B cell (primary cell): ENCODE results near the gene USP6NL. TPM values are rescaled to one million over a fixed set of nuclear protein-coding genes. Genes with fewer than 3 reads are reported as not detected.
A peak's percentile ranks its signal among the peaks of the same experiment; 100 is the strongest.

Experiments
- ATAC-seq: fragments of 200-7000 bp; cut with Tn5 transposase; one replicate; pipeline ENCODE4 v1.10.0; 2021; ENCODE audit warnings: low read depth, mild to moderate bottlenecking, moderate number of reproducible peaks, moderate library complexity
- CTCF ChIA-PET: fragments of 350-600 bp; sonication (Branson Sonifier 250); formaldehyde crosslinking; loops from one replicate; lab custom pipeline; 2021; ENCODE audit warnings: antibody characterized with exemption, inconsistent platforms; lab: Charles Lee
- POLR2A ChIA-PET: fragments of 350-600 bp; sonication (Branson Sonifier 250); formaldehyde crosslinking; loops from one replicate; lab custom pipeline; 2021; ENCODE audit warnings: antibody characterized with exemption; lab: Charles Lee
- DNase-seq: peaks from one replicate; pipeline ENCODE4 v3.0.0; 2013
- H2AFZ ChIP-seq: 2 replicates; pipeline ENCODE4 v1.6.1; 2012; ENCODE audit warnings: mild to moderate bottlenecking, low read depth, low read length; ENCODE audit not compliant: insufficient read depth, poor library complexity, severe bottlenecking
- H3K27ac ChIP-seq, 2 donors: 1 replicate in 1 of 2; 2 replicates in 1 of 2; pipeline ENCODE4 v1.5.1; 2012 to 2013; ENCODE audit warnings: low read length in 2 of 2, mild to moderate bottlenecking in 2 of 2, moderate library complexity in 1 of 2
- H3K27me3 ChIP-seq, 4 experiments: fragments of 200-600 bp in 1 of 4; sonication (generic) in 1 of 4; replicated peaks in 1 of 4; 1 replicate in 2 of 4; 2 replicates in 2 of 4; pipeline versions ENCODE4 v1.6.1 to v1.7.0; 2013 to 2016; ENCODE audit warnings: low read length in 3 of 4, mild to moderate bottlenecking in 2 of 4, mixed read lengths in 1 of 4, moderate library complexity in 1 of 4; ENCODE audit not compliant: insufficient read depth in 4 of 4, control insufficient read depth in 3 of 4; ENCODE audit errors: control extremely low read depth in 1 of 4
- H3K36me3 ChIP-seq, 2 experiments: replicated peaks in 1 of 2; 1 replicate in 1 of 2; 2 replicates in 1 of 2; pipeline versions ENCODE4 v1.6.1 to v1.7.1; 2013; ENCODE audit warnings: low read length in 1 of 2; ENCODE audit not compliant: insufficient read depth in 2 of 2, control insufficient read depth in 1 of 2; ENCODE audit errors: control extremely low read depth in 1 of 2, extremely low read depth in 1 of 2
- H3K4me1 ChIP-seq, 2 donors: fragments of 200-600 bp in 1 of 2; sonication (generic) in 1 of 2; 1 replicate in 1 of 2; 2 replicates in 1 of 2; pipeline versions ENCODE4 v1.5.1 to v1.6.1; 2013 to 2017; ENCODE audit warnings: low read length in 2 of 2; ENCODE audit not compliant: control insufficient read depth in 2 of 2, insufficient read depth in 2 of 2
- H3K4me2 ChIP-seq: replicated peaks from 2 replicates; pipeline ENCODE3; 2012; ENCODE audit warnings: mild to moderate bottlenecking, low read depth, low read length; ENCODE audit not compliant: poor library complexity, severe bottlenecking
- H3K4me3 ChIP-seq, 5 experiments: fragments of 200-600 bp in 1 of 5; sonication (generic) in 1 of 5; 1 replicate in 3 of 5; 2 replicates in 2 of 5; pipeline versions ENCODE4 v1.5.1 to v1.7.0; 2011 to 2016; ENCODE audit warnings: low read length in 4 of 5, mild to moderate bottlenecking in 4 of 5, low read depth in 2 of 5, control low read depth in 1 of 5, moderate library complexity in 1 of 5; ENCODE audit not compliant: insufficient read depth in 1 of 5; ENCODE audit errors: control extremely low read depth in 1 of 5, extremely low read depth in 1 of 5
- H3K79me2 ChIP-seq: fragments of 200-600 bp; sonication (generic); one replicate; pipeline ENCODE4 v1.6.0; 2016; ENCODE audit warnings: low read length; ENCODE audit not compliant: control insufficient read depth, insufficient read depth
- H3K9ac ChIP-seq: fragments of 200-600 bp; sonication (generic); 2 replicates; pipeline ENCODE4 v1.6.1; 2017; ENCODE audit warnings: mild to moderate bottlenecking, low read length, moderate library complexity
- H3K9me3 ChIP-seq, 3 donors: one replicate each; pipeline versions ENCODE4 v1.6.1 to v1.7.1; 2013; ENCODE audit warnings: low read length in 2 of 3; ENCODE audit not compliant: control insufficient read depth in 2 of 3, insufficient read depth in 1 of 3; ENCODE audit errors: control extremely low read depth in 1 of 3
- H4K20me1 ChIP-seq: 2 replicates; pipeline ENCODE4 v1.6.0; 2012; ENCODE audit warnings: mild to moderate bottlenecking, low read length; ENCODE audit not compliant: insufficient read depth, control insufficient read depth, poor library complexity, severe bottlenecking
- H3K27ac Mint-ChIP-seq: one replicate; pipeline ENCODE4 v1.8.0; 2021; ENCODE audit warnings: mixed read lengths
- H3K27me3 Mint-ChIP-seq: one replicate; pipeline ENCODE4 v1.8.0; 2021; ENCODE audit warnings: mixed read lengths
- H3K4me1 Mint-ChIP-seq: one replicate; pipeline ENCODE4 v1.8.0; 2021; ENCODE audit warnings: mixed read lengths
- H3K4me3 Mint-ChIP-seq: one replicate; pipeline ENCODE4 v1.8.0; 2021; ENCODE audit warnings: mixed read lengths
- H3K9me3 Mint-ChIP-seq: one replicate; pipeline ENCODE4 v1.8.0; 2022; ENCODE audit warnings: mixed read lengths; ENCODE audit not compliant: insufficient read depth
- EZH2 ChIP-seq: IDR thresholded peaks from 2 replicates; pipeline ENCODE4 v1.6.1; 2012; ENCODE audit warnings: borderline replicate concordance, low read depth, mild to moderate bottlenecking, moderate library complexity, low read length; ENCODE audit not compliant: insufficient read depth, poor library complexity, severe bottlenecking
- WGBS: methylation state at CpG from one replicate; pipeline ENCODE4 v1.1.5; 2013; ENCODE audit warnings: missing lambda C conversion rate; ENCODE audit not compliant: insufficient coverage; 5-methylcytosine and 5-hydroxymethylcytosine counted together
- intact Hi-C: fragments of 100-400 bp; cut with micrococcal nuclease; formaldehyde crosslinking; loops from one replicate; pipeline ENCODE4 v1.10.0; 2022
- polyA plus RNA-seq: library from polyadenylated mRNA; depleted of rRNA; stranded (reverse); fragments of >200 nt; gene quantifications from 2 replicates; pipeline ENCODE4 v1.2.3, GENCODE V29; 2012
- total RNA-seq, 2 donors: library from RNA; stranded (reverse); fragments of 120-200 nt in 1 of 2; gene quantifications; 1 replicate in 1 of 2; 2 replicates in 1 of 2; pipeline versions ENCODE4 v1.2.3 to v1.2.4, GENCODE V29; 2013 to 2022
- TF ChIP-seq, protein P1 (sequence below): fragments of 200-600 bp; IDR thresholded peaks from one replicate; pipeline ENCODE4 v1.8.0; 2022; ENCODE audit warnings: antibody characterized with exemption, mild to moderate bottlenecking

The USP6NL gene
- total and polyA plus RNA-seq, 2 donors (not counting 1 experiment from before 2014, with no cell fraction given), result 27.0 to 61.5 TPM

DNA sequence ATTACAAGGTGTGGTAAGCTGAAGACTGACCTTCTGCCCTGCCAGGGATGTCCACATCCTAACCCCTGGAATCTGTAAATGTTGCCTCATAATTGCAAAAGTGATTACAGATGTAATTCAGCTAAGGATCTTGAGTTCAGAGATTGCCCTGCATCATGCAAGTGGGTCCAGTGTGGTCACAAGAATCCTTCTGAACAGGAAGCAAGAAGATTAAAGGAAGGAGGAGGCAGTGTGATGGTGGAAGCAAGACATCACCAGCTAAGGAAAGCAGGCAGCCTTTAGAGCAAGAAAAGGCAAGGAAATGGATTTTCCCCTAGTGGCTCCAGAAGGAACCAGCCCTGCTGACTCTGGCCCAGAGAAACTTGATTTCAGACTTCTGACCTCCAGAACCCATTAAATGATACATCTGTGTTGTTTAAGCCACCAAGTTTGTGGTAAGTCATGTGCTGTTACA, 78.1 kb downstream of the USP6NL start:
- TF ChIP-seq, protein P1, sequence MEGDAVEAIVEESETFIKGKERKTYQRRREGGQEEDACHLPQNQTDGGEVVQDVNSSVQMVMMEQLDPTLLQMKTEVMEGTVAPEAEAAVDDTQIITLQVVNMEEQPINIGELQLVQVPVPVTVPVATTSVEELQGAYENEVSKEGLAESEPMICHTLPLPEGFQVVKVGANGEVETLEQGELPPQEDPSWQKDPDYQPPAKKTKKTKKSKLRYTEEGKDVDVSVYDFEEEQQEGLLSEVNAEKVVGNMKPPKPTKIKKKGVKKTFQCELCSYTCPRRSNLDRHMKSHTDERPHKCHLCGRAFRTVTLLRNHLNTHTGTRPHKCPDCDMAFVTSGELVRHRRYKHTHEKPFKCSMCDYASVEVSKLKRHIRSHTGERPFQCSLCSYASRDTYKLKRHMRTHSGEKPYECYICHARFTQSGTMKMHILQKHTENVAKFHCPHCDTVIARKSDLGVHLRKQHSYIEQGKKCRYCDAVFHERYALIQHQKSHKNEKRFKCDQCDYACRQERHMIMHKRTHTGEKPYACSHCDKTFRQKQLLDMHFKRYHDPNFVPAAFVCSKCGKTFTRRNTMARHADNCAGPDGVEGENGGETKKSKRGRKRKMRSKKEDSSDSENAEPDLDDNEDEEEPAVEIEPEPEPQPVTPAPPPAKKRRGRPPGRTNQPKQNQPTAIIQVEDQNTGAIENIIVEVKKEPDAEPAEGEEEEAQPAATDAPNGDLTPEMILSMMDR, result peak; percentile 22
- no peak for TF ChIP-seq EZH2
- Histone ChIP-seq H3K4me3 (no peak overlapping the region), H4K20me1 (no peaks in the 10 kb centered on the region), H3K9ac (no peak overlapping the region), H3K27ac (peak overlapping the region; percentile 14 to 68), H2AFZ (no peak overlapping the region), H3K79me2 (peaks cover 98% of the 10 kb centered on the region), H3K4me2 (peak overlapping the region; percentile 46), H3K9me3 (no peaks in the 10 kb centered on the region), H3K36me3 (no peaks in the 10 kb centered on the region), H3K4me1 (peaks cover 62 to 66% of the 10 kb centered on the region in 2 donors), H3K27me3 (no peaks in the 10 kb centered on the region)
- peaks cover 89% of the 10 kb centered on the region for H3K4me1 Mint-ChIP-seq
- H3K9me3 Mint-ChIP-seq, result no peaks in the 10 kb centered on the region
- peak overlapping the region; percentile 80 for H3K4me3 Mint-ChIP-seq
- DNase-seq (peak; percentile 37), ATAC-seq (no peak)
- peak overlapping the region; percentile 94 for H3K27ac Mint-ChIP-seq
- ChIA-PET POLR2A (interaction anchor here (1.5 kb wide), 1 partner anchor 18 kb away, joined by 3 read pairs; no protein-coding TSS in a partner anchor), CTCF (interaction anchor here (1.0 to 2.0 kb wide), 8 partner anchors 11 to 224 kb away, joined by 3 to 7 read pairs (median 5); no protein-coding TSS in a partner anchor)
- intact Hi-C loops, result loop anchor here (1.0 to 2.0 kb wide), 3 partner anchors 17 to 39 kb away; no protein-coding TSS in a partner anchor
- no peaks in the 10 kb centered on the region for H3K27me3 Mint-ChIP-seq

DNA sequence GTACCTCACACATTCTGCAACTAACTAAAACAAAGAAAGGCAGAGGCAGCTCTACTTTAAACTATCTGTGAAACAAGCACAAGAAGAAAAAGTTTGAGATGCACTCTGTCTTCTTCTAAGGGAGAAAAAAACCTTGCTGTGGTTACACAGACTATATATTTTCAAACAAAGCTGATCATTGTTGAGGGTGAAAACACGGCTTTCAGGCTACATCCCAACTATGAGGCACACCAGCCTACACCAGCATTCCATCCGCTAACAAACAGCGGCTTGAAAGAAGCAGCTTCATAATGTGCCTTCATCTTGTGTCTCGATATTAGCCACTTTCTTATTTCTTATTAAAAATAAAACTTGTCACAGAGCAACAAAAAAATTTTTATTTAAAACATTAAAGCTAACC, 79.1 kb downstream of the USP6NL start:
- CTCF ChIA-PET, result interaction anchor here (0.9 to 2.0 kb wide), 10 partner anchors 9 to 193 kb away, joined by 3 to 7 read pairs (median 5); no protein-coding TSS in a partner anchor
- no peak for DNase-seq
- no peaks in the 10 kb centered on the region for H3K27me3 ChIP-seq
- POLR2A ChIA-PET, result interaction anchor here (1.1 to 1.5 kb wide), 2 partner anchors 13 to 19 kb away, joined by 3 read pairs; no protein-coding TSS in a partner anchor
- H3K9ac ChIP-seq, result peak overlapping the region; percentile 36
- intact Hi-C loops, result loop anchor here (2.0 kb wide), 2 partner anchors 16 to 40 kb away; no protein-coding TSS in a partner anchor
- no peaks in the 10 kb centered on the region for H3K9me3 ChIP-seq
- H3K79me2 ChIP-seq, result peaks cover 99% of the 10 kb centered on the region
- peak overlapping the region; percentile 29 for H2AFZ ChIP-seq
- H4K20me1 ChIP-seq, result no peaks in the 10 kb centered on the region
- H3K4me3 Mint-ChIP-seq, result peak overlapping the region; percentile 59
- H3K27ac ChIP-seq, result peak overlapping the region; percentile 22 to 65
- 48% methylated on average over 3 of the region's 4 CpGs for WGBS
- H3K4me1 ChIP-seq, result peaks cover 68 to 74% of the 10 kb centered on the region in 2 donors
- ATAC-seq, result no peak
- TF ChIP-seq EZH2, result no peak
- TF ChIP-seq, protein P1, result no peak
- H3K27me3 Mint-ChIP-seq, result no peaks in the 10 kb centered on the region
- H3K9me3 Mint-ChIP-seq, result no peaks in the 10 kb centered on the region
- peaks cover 0 to 1% of the 10 kb centered on the region in 2 experiments for H3K36me3 ChIP-seq
- H3K27ac Mint-ChIP-seq, result peak overlapping the region; percentile 84
- H3K4me1 Mint-ChIP-seq, result peaks cover 91% of the 10 kb centered on the region
- H3K4me2 ChIP-seq, result peak overlapping the region; percentile 46
- H3K4me3 ChIP-seq, result peak overlapping the region in 2 of 5 experiments; percentile 10 to 27
